Trophoblast cell (in vitro differentiated cells and primary cell): ENCODE results near the gene CD93.

Experiments used
- DNase-seq, 2 donors: peaks; one replicate each; pipeline ENCODE4 v3.0.0-alpha.2; 2016
- H2AFZ ChIP-seq: 2 replicates; pipeline ENCODE4 v1.6.1; 2013; ENCODE audit warnings: low read length, moderate library complexity, mild to moderate bottlenecking; ENCODE audit not compliant: insufficient read depth, poor library complexity
- H2AK5ac ChIP-seq: 2 replicates; pipeline ENCODE4 v1.6.1; 2013; ENCODE audit warnings: mild to moderate bottlenecking, low read length
- H2BK120ac ChIP-seq: 2 replicates; pipeline ENCODE4 v1.6.1; 2013; ENCODE audit warnings: low read length, mild to moderate bottlenecking, moderate library complexity; ENCODE audit not compliant: insufficient read depth, poor library complexity
- H2BK12ac ChIP-seq: 2 replicates; pipeline ENCODE4 v1.6.1; 2013; ENCODE audit warnings: mild to moderate bottlenecking, low read length, moderate library complexity
- H2BK5ac ChIP-seq: 2 replicates; pipeline ENCODE4 v1.6.1; 2013; ENCODE audit warnings: low read length, low read depth, moderate library complexity, mild to moderate bottlenecking; ENCODE audit not compliant: poor library complexity
- H3K14ac ChIP-seq: 2 replicates; pipeline ENCODE4 v1.6.1; 2013; ENCODE audit warnings: mild to moderate bottlenecking, low read length
- H3K18ac ChIP-seq: 2 replicates; pipeline ENCODE4 v1.6.1; 2013; ENCODE audit warnings: mild to moderate bottlenecking, low read length
- H3K23ac ChIP-seq: 2 replicates; pipeline ENCODE4 v1.6.1; 2013; ENCODE audit warnings: low read length
- H3K27ac ChIP-seq: 2 replicates; pipeline ENCODE4 v1.5.1; 2013; ENCODE audit warnings: low read depth, mild to moderate bottlenecking, inconsistent platforms, low read length, moderate library complexity
- H3K27me3 ChIP-seq: 2 replicates; pipeline ENCODE4 v1.6.1; 2013; ENCODE audit warnings: inconsistent platforms, mild to moderate bottlenecking, low read length, moderate library complexity; ENCODE audit not compliant: insufficient read depth
- H3K36me3 ChIP-seq, 2 experiments: 1 replicate in 1 of 2; 2 replicates in 1 of 2; pipeline ENCODE4 v1.6.1; 2013; ENCODE audit warnings: low read length in 2 of 2, mild to moderate bottlenecking in 2 of 2, moderate library complexity in 1 of 2; ENCODE audit not compliant: insufficient read depth in 2 of 2, control insufficient read depth in 1 of 2
- H3K4ac ChIP-seq: 2 replicates; pipeline ENCODE4 v1.6.1; 2013; ENCODE audit warnings: low read depth, mild to moderate bottlenecking, low read length, moderate library complexity
- H3K4me1 ChIP-seq, 2 experiments: 1 replicate in 1 of 2; 2 replicates in 1 of 2; pipeline ENCODE4 v1.6.1; 2013; ENCODE audit warnings: low read length in 2 of 2, mild to moderate bottlenecking in 2 of 2, moderate library complexity in 1 of 2; ENCODE audit not compliant: insufficient read depth in 2 of 2, control insufficient read depth in 1 of 2
- H3K4me2 ChIP-seq: 2 replicates; pipeline ENCODE4 v1.6.1; 2013; ENCODE audit warnings: inconsistent platforms, mild to moderate bottlenecking, low read length, moderate library complexity
- H3K4me3 ChIP-seq: 2 replicates; pipeline ENCODE4 v1.5.1; 2013; ENCODE audit warnings: mild to moderate bottlenecking, low read depth, low read length, inconsistent platforms
- H3K79me1 ChIP-seq: one replicate; pipeline ENCODE4 v1.6.1; 2013; ENCODE audit warnings: low read length
- H3K79me2 ChIP-seq: 2 replicates; pipeline ENCODE4 v1.6.1; 2013; ENCODE audit warnings: low read length, mild to moderate bottlenecking; ENCODE audit not compliant: control insufficient read depth, insufficient read depth, poor library complexity
- H3K9ac ChIP-seq: 2 replicates; pipeline ENCODE4 v1.6.1; 2013; ENCODE audit warnings: mild to moderate bottlenecking, low read length
- H3K9me3 ChIP-seq: 2 replicates; pipeline ENCODE4 v1.6.1; 2013; ENCODE audit warnings: low read depth, mild to moderate bottlenecking, control low read depth, inconsistent platforms, low read length; ENCODE audit not compliant: insufficient read depth
- H4K12ac ChIP-seq: 2 replicates; pipeline ENCODE4 v1.6.1; 2013; ENCODE audit warnings: low read depth, mild to moderate bottlenecking, low read length, moderate library complexity
- H4K8ac ChIP-seq: 2 replicates; pipeline ENCODE4 v1.6.1; 2013; ENCODE audit warnings: low read depth, mild to moderate bottlenecking, low read length, moderate library complexity
- H4K91ac ChIP-seq: one replicate; pipeline ENCODE4 v1.6.1; 2013; ENCODE audit warnings: low read depth, mild to moderate bottlenecking, low read length, moderate library complexity
- WGBS: extraction: QIAGEN DNeasy Blood & Tissue Kit; methylation state at CpG from one replicate; pipeline ENCODE4 v1.1.7; 2013; ENCODE audit warnings: missing lambda C conversion rate; ENCODE audit not compliant: insufficient read length, insufficient coverage; ENCODE audit errors: extremely low coverage; 5-methylcytosine and 5-hydroxymethylcytosine counted together

CD93 gene

GRCh38 chr20:23083553-23084220 lies 2.4 kb downstream of the CD93 start:
- no peak for DNase-seq
- Histone ChIP-seq H4K8ac (no peak overlapping the region), H3K9ac (no peak overlapping the region), H3K18ac (no peak overlapping the region), H2BK5ac (no peak overlapping the region), H3K9me3 (no peaks in the 10 kb centered on the region), H3K4ac (no peak overlapping the region), H3K27me3 (no peaks in the 10 kb centered on the region), H2AK5ac (no peak overlapping the region), H3K79me2 (no peaks in the 10 kb centered on the region), H3K23ac (no peak overlapping the region), H3K27ac (no peak overlapping the region), H3K79me1 (no peaks in the 10 kb centered on the region), H3K14ac (no peak overlapping the region), H3K4me2 (no peak overlapping the region), H2BK120ac (no peak overlapping the region), H4K91ac (no peak overlapping the region), H2BK12ac (no peak overlapping the region), H3K4me3 (no peak overlapping the region), H3K4me1 (no peaks in the 10 kb centered on the region), H4K12ac (no peak overlapping the region), H2AFZ (no peak overlapping the region), H3K36me3 (no peaks in the 10 kb centered on the region)
- WGBS, result no CpG with 5 or more reads among the region's 15 CpGs

- Histone ChIP-seq H3K27me3 (no peaks in the 10 kb centered on the region), H3K18ac (no peak overlapping the region), H3K36me3 (no peaks in the 10 kb centered on the region), H3K4me2 (no peak overlapping the region), H4K91ac (no peak overlapping the region), H2AFZ (no peak overlapping the region), H3K4ac (no peak overlapping the region), H2AK5ac (no peak overlapping the region), H4K12ac (no peak overlapping the region), H3K79me1 (no peaks in the 10 kb centered on the region), H3K9ac (no peak overlapping the region), H3K4me3 (no peak overlapping the region), H3K23ac (no peak overlapping the region), H3K14ac (no peak overlapping the region), H2BK5ac (no peak overlapping the region), H3K4me1 (no peaks in the 10 kb centered on the region), H2BK12ac (no peak overlapping the region), H2BK120ac (no peak overlapping the region), H4K8ac (no peak overlapping the region), H3K79me2 (no peaks in the 10 kb centered on the region), H3K9me3 (no peaks in the 10 kb centered on the region), H3K27ac (no peak overlapping the region)
- DNase-seq, result no peak
- WGBS, result no CpG with 5 or more reads among the region's 9 CpGs
Observed at GRCh38 chr20:23082846-23083552, 3.1 kb downstream of the CD93 start.

- H3K9ac ChIP-seq, result no peak overlapping the region
- no peak overlapping the region for H2AK5ac ChIP-seq
- no peak overlapping the region for H2BK120ac ChIP-seq
- H3K23ac ChIP-seq, result no peak overlapping the region
- H3K14ac ChIP-seq, result no peak overlapping the region
- no peaks in the 10 kb centered on the region for H3K36me3 ChIP-seq
- H3K27me3 ChIP-seq, result no peaks in the 10 kb centered on the region
- no peak overlapping the region for H3K27ac ChIP-seq
- DNase-seq, result no peak
- H4K91ac ChIP-seq, result no peak overlapping the region
- H3K9me3 ChIP-seq, result no peaks in the 10 kb centered on the region
- H3K4me3 ChIP-seq, result no peak overlapping the region
- H3K4me1 ChIP-seq, result no peaks in the 10 kb centered on the region
- no peak overlapping the region for H2BK12ac ChIP-seq
- H2AFZ ChIP-seq, result no peak overlapping the region
- no peak overlapping the region for H4K12ac ChIP-seq
- no peaks in the 10 kb centered on the region for H3K79me1 ChIP-seq
- no peak overlapping the region for H2BK5ac ChIP-seq
- no peaks in the 10 kb centered on the region for H3K79me2 ChIP-seq
- H3K4me2 ChIP-seq, result no peak overlapping the region
- H3K18ac ChIP-seq, result no peak overlapping the region
- WGBS, result no CpG with 5 or more reads among the region's 9 CpGs
- no peak overlapping the region for H4K8ac ChIP-seq
- H3K4ac ChIP-seq, result no peak overlapping the region
Observed at GRCh38 chr20:23081263-23081819, 4.8 kb downstream of the CD93 start.

GRCh38 chr20:23080521-23080920 lies 5.6 kb downstream of the CD93 start:
- Histone ChIP-seq H3K23ac (no peak overlapping the region), H3K9ac (no peak overlapping the region), H3K4ac (no peak overlapping the region), H3K79me1 (no peaks in the 10 kb centered on the region), H3K27ac (no peak overlapping the region), H2AFZ (no peak overlapping the region), H2BK12ac (no peak overlapping the region), H3K27me3 (no peaks in the 10 kb centered on the region), H3K4me1 (no peaks in the 10 kb centered on the region), H4K8ac (no peak overlapping the region), H4K12ac (no peak overlapping the region), H3K9me3 (no peaks in the 10 kb centered on the region), H3K36me3 (no peaks in the 10 kb centered on the region), H3K18ac (no peak overlapping the region), H3K4me3 (no peak overlapping the region), H2BK5ac (no peak overlapping the region), H2BK120ac (no peak overlapping the region), H3K14ac (no peak overlapping the region), H2AK5ac (no peak overlapping the region), H3K79me2 (no peaks in the 10 kb centered on the region), H3K4me2 (no peak overlapping the region), H4K91ac (no peak overlapping the region)
- no peak for DNase-seq
- WGBS, result no CpG with 5 or more reads among the region's 10 CpGs
